ENCODE measurements around the gene TMEM154.

DNA sequence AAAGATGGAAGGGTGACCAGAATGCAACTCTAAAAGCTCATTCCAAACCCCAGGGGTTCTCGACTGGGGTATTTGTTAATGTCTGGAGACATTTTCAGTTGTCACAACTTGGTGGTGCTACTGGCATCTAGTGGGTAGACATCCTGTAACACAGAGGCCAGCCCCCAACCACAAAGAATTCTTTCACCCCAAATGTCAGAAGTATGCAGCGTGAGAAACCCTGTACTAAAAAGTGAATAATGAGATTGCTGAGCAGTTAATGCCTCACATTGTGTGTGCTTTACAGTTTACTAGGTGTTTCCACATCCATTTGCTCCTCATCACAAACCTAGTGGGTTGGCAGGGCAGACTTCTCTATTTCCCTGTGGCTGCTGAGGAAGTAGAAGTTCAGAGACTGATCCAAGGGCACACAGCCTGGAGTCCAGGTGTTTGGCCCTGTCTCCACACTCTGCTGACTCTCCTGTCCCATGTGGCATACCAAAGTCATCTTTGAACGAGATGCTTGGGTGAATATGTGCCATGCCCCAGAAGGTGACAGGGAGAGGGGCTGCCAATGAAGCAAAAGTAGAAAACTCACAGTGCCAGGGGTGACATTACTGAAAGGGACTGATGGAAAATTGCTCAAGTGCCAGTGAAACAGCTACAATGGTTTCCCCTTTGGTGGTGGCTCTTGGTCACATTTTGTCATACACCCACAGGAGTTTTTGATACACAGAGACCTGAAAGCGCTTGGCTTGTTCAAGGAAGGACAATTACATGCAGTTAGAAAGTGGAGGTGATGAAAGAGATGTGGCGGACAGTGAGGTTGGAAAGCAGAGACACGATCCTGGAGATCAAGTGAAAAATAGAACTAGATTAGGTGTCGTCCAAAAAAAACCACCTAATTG lies 10.1 kb upstream of the TMEM154 start:
- TF ChIP-seq CTCF (IDR thresholded peaks at IDR 0.05; ENCODE audit: low read depth, low read length) (peak; percentile 9; the same call in 1 of the 2 replicates), EZH2phosphoT487 (IDR thresholded peaks at IDR 0.05; ENCODE audit: low read depth) (no peak)
